Measurements from ENCODE around the gene ACIN1.

ACIN1 gene

DNA sequence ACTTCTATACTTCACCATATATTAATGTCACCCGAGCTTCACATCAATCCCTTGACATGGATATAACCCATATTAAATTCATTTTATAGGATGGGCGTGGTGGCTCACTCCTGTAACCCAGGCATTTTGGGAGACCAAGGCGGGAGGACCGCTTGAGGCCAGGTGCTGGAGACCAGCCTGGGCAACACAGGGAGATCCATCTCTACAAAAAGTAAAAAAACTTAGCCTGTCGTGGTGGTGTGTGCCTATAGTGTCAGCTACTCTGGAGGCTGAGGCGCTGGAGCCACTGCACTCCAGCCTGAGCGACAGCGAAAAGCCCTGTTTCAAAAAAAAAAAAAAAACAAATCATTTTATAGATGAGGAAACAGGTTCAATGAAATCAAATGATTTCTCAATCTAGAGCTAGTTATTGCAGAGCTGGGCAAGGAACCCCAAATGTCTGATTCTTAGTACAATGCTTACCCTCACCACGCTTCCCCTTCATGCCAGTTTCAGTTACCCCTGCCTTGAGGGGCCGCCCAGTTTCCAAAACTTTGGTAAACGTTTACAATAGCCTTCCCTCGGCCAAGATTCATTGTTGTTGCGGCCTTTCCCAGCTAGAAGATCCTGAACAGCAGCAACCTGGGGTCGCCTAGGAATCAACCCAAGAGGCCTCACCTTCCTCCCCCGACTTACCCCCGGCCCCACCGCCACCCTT, 61.0 kb downstream of the ACIN1 start:
- Histone ChIP-seq H3K9me3 (ENCODE audit: low read length) (no peaks in the 10 kb centered on the region), H3K79me2 (ENCODE audit: insufficient read depth, low read length) (peaks cover 15% of the 10 kb centered on the region), H3K36me3 (ENCODE audit: insufficient read depth, low read length) (peaks cover 47% of the 10 kb centered on the region), H3K9ac (ENCODE audit: low read length) (peak overlapping the region; percentile 93), H3F3A (ENCODE audit: insufficient read depth, low read length) (no peaks in the 10 kb centered on the region), H4K20me1 (ENCODE audit: insufficient read depth, low read length) (no peaks in the 10 kb centered on the region), H3K4me2 (ENCODE audit: low read length) (peak overlapping the region; percentile 56), H3K4me3 (ENCODE audit: low read depth, low read length, poor library complexity, severe bottlenecking) (peak overlapping the region; percentile 92), H3K4me1 (ENCODE audit: insufficient read depth, low read length, severe bottlenecking) (peaks cover 19% of the 10 kb centered on the region), H3K27me3 (ENCODE audit: insufficient read depth, low read length) (no peaks in the 10 kb centered on the region), H3K9me2 (ENCODE audit: low read depth, low read length) (no peaks in the 10 kb centered on the region), H2AFZ (ENCODE audit: low read length) (no peak overlapping the region), H3K27ac (ENCODE audit: low read depth, low read length, poor library complexity, severe bottlenecking) (peak overlapping the region; percentile 84)
- TF ChIP-seq EZH2 (IDR thresholded peaks at IDR 0.05; ENCODE audit: borderline replicate concordance, low read length), result no peak
- TF ChIP-seq, protein P1, sequence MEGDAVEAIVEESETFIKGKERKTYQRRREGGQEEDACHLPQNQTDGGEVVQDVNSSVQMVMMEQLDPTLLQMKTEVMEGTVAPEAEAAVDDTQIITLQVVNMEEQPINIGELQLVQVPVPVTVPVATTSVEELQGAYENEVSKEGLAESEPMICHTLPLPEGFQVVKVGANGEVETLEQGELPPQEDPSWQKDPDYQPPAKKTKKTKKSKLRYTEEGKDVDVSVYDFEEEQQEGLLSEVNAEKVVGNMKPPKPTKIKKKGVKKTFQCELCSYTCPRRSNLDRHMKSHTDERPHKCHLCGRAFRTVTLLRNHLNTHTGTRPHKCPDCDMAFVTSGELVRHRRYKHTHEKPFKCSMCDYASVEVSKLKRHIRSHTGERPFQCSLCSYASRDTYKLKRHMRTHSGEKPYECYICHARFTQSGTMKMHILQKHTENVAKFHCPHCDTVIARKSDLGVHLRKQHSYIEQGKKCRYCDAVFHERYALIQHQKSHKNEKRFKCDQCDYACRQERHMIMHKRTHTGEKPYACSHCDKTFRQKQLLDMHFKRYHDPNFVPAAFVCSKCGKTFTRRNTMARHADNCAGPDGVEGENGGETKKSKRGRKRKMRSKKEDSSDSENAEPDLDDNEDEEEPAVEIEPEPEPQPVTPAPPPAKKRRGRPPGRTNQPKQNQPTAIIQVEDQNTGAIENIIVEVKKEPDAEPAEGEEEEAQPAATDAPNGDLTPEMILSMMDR (IDR thresholded peaks at IDR 0.05; ENCODE audit: low read length), result no peak

GRCh38 chr14:23033251-23033727, 61.6 kb downstream of the ACIN1 start:
- Histone ChIP-seq H4K20me1 (ENCODE audit: insufficient read depth, low read length) (no peaks in the 10 kb centered on the region), H3K9ac (ENCODE audit: low read length) (no peak overlapping the region; the same call in 1 of the 2 replicates), H3K9me2 (ENCODE audit: low read depth, low read length) (no peaks in the 10 kb centered on the region), H3K4me3 (ENCODE audit: low read depth, low read length, poor library complexity, severe bottlenecking) (peak overlapping the region; percentile 92), H3K4me1 (ENCODE audit: insufficient read depth, low read length, severe bottlenecking) (peaks cover 19% of the 10 kb centered on the region), H3K9me3 (ENCODE audit: low read length) (no peaks in the 10 kb centered on the region), H3K27ac (ENCODE audit: low read depth, low read length, poor library complexity, severe bottlenecking) (no peak overlapping the region), H3K79me2 (ENCODE audit: insufficient read depth, low read length) (peaks cover 18% of the 10 kb centered on the region), H2AFZ (ENCODE audit: low read length) (no peak overlapping the region), H3K27me3 (ENCODE audit: insufficient read depth, low read length) (no peaks in the 10 kb centered on the region), H3F3A (ENCODE audit: insufficient read depth, low read length) (no peaks in the 10 kb centered on the region), H3K4me2 (ENCODE audit: low read length) (peak overlapping the region; percentile 56), H3K36me3 (ENCODE audit: insufficient read depth, low read length) (peaks cover 53% of the 10 kb centered on the region)
- no peak for TF ChIP-seq EZH2 (IDR thresholded peaks at IDR 0.05; ENCODE audit: borderline replicate concordance, low read length)
- TF ChIP-seq, protein P1 (IDR thresholded peaks at IDR 0.05; ENCODE audit: low read length), result no peak

GRCh38 chr14:23030936-23031335, 64.0 kb downstream of the ACIN1 start:
- H3K4me2 ChIP-seq (ENCODE audit: low read length), result no peak overlapping the region
- H3K9me2 ChIP-seq (ENCODE audit: low read depth, low read length), result no peaks in the 10 kb centered on the region
- no peaks in the 10 kb centered on the region for H4K20me1 ChIP-seq (ENCODE audit: insufficient read depth, low read length)

More at GRCh38 chr14:23030936-23031335, 64.0 kb downstream of the ACIN1 start:
- H3F3A ChIP-seq (ENCODE audit: insufficient read depth, low read length), result no peaks in the 10 kb centered on the region
- H3K9me3 ChIP-seq (ENCODE audit: low read length), result no peaks in the 10 kb centered on the region
- TF ChIP-seq, protein P1 (IDR thresholded peaks at IDR 0.05; ENCODE audit: low read length), result no peak
- TF ChIP-seq EZH2 (IDR thresholded peaks at IDR 0.05; ENCODE audit: borderline replicate concordance, low read length), result no peak
- H3K27ac ChIP-seq (ENCODE audit: low read depth, low read length, poor library complexity, severe bottlenecking), result no peak overlapping the region
- H3K4me3 ChIP-seq (ENCODE audit: low read depth, low read length, poor library complexity, severe bottlenecking), result no peak overlapping the region
- H3K79me2 ChIP-seq (ENCODE audit: insufficient read depth, low read length), result peaks cover 18% of the 10 kb centered on the region
- H3K27me3 ChIP-seq (ENCODE audit: insufficient read depth, low read length), result no peaks in the 10 kb centered on the region
- peaks cover 67% of the 10 kb centered on the region for H3K36me3 ChIP-seq (ENCODE audit: insufficient read depth, low read length)
- H3K9ac ChIP-seq (ENCODE audit: low read length), result no peak overlapping the region
- no peak overlapping the region for H2AFZ ChIP-seq (ENCODE audit: low read length)
- H3K4me1 ChIP-seq (ENCODE audit: insufficient read depth, low read length, severe bottlenecking), result peaks cover 19% of the 10 kb centered on the region

Data from OCI-LY1 (cell line).